Left ventricle myocardium inferior (tissue), 1 donor: ENCODE measurements around the gene RPL27. TPM values are rescaled to one million over a fixed set of nuclear protein-coding genes. Genes with fewer than 3 reads are reported as not detected.

Source experiments
- DNase-seq: peaks from one replicate; pipeline ENCODE4 v3.0.0-alpha.2; 2020
- H3K27ac ChIP-seq: fragments of 200-600 bp; replicated peaks from 2 replicates; pipeline ENCODE4 v1.8.0; 2021
- H3K27me3 ChIP-seq: fragments of 200-600 bp; 2 replicates; pipeline ENCODE4 v1.8.0; 2021; ENCODE audit warnings: low read depth
- H3K36me3 ChIP-seq: fragments of 200-600 bp; 2 replicates; pipeline ENCODE4 v1.8.0; 2021
- H3K4me1 ChIP-seq: fragments of 200-600 bp; 2 replicates; pipeline ENCODE4 v1.8.0; 2021
- H3K4me3 ChIP-seq: fragments of 200-600 bp; 2 replicates; pipeline ENCODE4 v1.8.0; 2021; ENCODE audit warnings: mild to moderate bottlenecking, moderate library complexity
- H3K9me3 ChIP-seq: fragments of 200-600 bp; replicated peaks from 2 replicates; pipeline ENCODE4 v1.8.0; 2021
- intact Hi-C: fragments of 100-400 bp; cut with micrococcal nuclease; formaldehyde crosslinking; loops from one replicate; pipeline ENCODE4 v1.11.0; 2022
- long read RNA-seq: library from polyadenylated mRNA; unstranded; transcript quantifications from one replicate; pipeline ENCODE4 v2.0.0, GENCODE V29; 2021
- total RNA-seq: library from RNA; stranded (reverse); fragmentation: NEBNext Ultra II Directional; extraction: Animal tissue kit (Norgen Biotek cat#: 25700); gene quantifications from one replicate; pipeline ENCODE4 v1.2.1, GENCODE V29; 2021
- TF ChIP-seq, protein P1 (sequence below): fragments of 200-600 bp; IDR thresholded peaks from 2 replicates; pipeline ENCODE4 v1.8.0; 2021; ENCODE audit warnings: antibody characterized with exemption, mild to moderate bottlenecking, borderline replicate concordance
- donor health status: DM: no; HTN: yes; CAD: no; lungs with severe emphysema.

RPL27 gene
- 759 TPM for total RNA-seq
- long read RNA-seq, transcript RPL27-206 (4 exons, 730 nt): minor isoform, 39 of 221 reads
- long read RNA-seq, transcript RPL27-201 (5 exons, 505 nt): major isoform, 149 of 221 reads
- long read RNA-seq, partial matches to known transcripts: 27 of 221 reads
- long read RNA-seq, other reads (novel, unspliced or antisense): 2 of 221 reads

DNA sequence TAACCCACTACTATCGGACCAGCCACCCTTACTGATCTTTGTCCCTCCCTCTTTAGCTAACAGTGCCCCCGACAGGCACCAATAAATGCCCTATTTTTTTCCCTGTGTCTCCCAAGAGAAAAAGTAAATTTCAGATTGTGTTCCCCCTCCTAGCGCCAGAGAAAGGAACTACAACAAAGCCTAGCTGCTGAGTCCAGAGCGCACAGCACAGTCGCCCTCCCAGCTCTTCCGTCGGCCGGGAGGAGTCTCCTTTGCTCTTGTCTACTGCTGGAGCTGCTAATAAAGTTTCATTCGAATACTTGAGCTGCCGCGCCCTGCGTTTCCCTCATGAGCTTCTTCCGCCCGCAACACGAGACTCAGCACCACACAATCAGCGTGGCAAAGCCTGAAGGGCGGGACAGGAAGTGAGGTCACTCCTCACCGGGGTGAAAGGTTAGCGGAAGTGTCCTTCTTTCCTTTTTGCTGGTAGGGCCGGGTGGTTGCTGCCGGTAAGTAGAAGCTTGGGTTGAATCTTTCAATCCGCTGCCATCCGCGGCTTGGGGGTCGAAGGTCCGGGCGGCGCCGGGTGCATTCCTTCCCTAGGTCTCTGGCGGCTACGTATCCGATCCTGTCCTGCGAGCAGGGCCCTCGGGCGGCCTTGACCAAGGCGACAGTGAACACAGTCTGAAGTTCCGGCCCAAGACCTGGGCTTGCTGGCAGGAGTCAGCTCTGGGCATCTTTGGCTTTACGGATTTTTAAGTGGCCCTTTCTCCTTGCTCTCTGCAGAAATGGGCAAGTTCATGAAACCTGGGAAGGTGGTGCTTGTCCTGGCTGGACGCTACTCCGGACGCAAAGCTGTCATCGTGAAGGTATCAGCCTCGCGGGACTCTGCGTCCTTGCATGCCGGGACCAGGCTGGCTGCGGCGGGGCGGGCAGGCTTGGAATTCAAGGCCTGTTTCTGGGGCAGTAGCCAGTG lies at the start of gene RPL27:
Gene RPL27 (plus strand): TSS at position 436 of the 955 bp plus-strand sequence. CDS start 332 bp downstream, at position 768.
- peak; percentile 98 for DNase-seq
- Histone ChIP-seq H3K27ac (peak within 1 kb of the TSS; percentile 84), H3K27me3 (no peaks in the 10 kb centered on the region), H3K4me3 (peak within 1 kb of the TSS; percentile 80), H3K9me3 (no peaks in the 10 kb centered on the region), H3K4me1 (peaks cover 34% of the 10 kb centered on the region), H3K36me3 (peaks cover 42% of the 10 kb centered on the region)
- TF ChIP-seq, protein P1, sequence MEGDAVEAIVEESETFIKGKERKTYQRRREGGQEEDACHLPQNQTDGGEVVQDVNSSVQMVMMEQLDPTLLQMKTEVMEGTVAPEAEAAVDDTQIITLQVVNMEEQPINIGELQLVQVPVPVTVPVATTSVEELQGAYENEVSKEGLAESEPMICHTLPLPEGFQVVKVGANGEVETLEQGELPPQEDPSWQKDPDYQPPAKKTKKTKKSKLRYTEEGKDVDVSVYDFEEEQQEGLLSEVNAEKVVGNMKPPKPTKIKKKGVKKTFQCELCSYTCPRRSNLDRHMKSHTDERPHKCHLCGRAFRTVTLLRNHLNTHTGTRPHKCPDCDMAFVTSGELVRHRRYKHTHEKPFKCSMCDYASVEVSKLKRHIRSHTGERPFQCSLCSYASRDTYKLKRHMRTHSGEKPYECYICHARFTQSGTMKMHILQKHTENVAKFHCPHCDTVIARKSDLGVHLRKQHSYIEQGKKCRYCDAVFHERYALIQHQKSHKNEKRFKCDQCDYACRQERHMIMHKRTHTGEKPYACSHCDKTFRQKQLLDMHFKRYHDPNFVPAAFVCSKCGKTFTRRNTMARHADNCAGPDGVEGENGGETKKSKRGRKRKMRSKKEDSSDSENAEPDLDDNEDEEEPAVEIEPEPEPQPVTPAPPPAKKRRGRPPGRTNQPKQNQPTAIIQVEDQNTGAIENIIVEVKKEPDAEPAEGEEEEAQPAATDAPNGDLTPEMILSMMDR: peak; percentile 91
- intact Hi-C loops: no loop called here

DNA sequence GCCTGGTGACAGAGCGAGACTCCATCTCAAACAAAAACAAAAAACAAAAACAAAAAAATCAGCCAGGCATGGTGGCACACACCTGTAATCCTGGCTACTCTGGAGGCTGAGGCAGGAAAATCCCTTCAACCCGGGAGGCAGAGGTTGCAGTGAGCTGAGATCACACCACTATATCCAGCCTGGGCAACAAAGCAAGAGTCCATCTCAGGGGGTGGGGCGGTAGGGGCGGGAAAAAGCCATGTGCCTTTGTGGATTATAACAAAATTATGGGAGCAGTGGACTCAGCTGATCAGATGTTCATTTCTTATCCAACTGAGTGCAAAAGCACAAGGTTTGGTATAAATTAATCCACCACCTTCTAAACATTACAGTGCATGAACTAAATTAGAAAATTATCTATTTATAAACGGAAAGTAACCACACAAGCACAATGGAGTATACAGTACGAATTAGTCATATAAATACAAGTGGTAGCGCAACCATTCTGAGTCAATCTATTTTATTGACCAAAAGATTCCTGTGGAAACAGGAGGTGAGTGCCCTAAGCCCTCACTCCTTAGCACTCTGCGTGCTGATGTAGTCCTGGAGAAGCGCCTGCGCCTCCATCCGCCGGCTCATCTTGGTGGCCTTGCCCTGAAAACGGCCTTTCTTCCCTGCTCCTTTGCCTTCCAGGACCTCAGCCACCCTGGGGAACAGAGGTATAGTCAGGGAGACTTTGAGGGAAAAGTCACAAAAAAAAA lies 48.0 kb upstream of the RPL27 start:
- Histone ChIP-seq H3K27ac (no peak overlapping the region), H3K4me1 (no peaks in the 10 kb centered on the region), H3K27me3 (no peaks in the 10 kb centered on the region), H3K36me3 (peaks cover 70% of the 10 kb centered on the region), H3K4me3 (no peak overlapping the region), H3K9me3 (no peaks in the 10 kb centered on the region)
- intact Hi-C loops: no loop called here
- DNase-seq: no peak
- TF ChIP-seq, protein P1: no peak

- Histone ChIP-seq H3K4me3 (no peak overlapping the region), H3K9me3 (no peaks in the 10 kb centered on the region), H3K27ac (no peak overlapping the region), H3K27me3 (no peaks in the 10 kb centered on the region), H3K36me3 (peaks cover 94% of the 10 kb centered on the region), H3K4me1 (no peaks in the 10 kb centered on the region)
- TF ChIP-seq, protein P1: no peak
- DNase-seq: no peak
- intact Hi-C loops: no loop called here
Measured at GRCh38 chr17:42953669-42954068, 44.5 kb upstream of the RPL27 start.

- TF ChIP-seq, protein P1: no peak
- H3K4me3 ChIP-seq: peak within 1 kb of the TSS; percentile 83
- H3K27ac ChIP-seq: peak within 1 kb of the TSS; percentile 94
- no peaks in the 10 kb centered on the region for H3K27me3 ChIP-seq
- DNase-seq: peak; percentile 92
- peaks cover 25% of the 10 kb centered on the region for H3K4me1 ChIP-seq
- H3K36me3 ChIP-seq: peaks cover 36% of the 10 kb centered on the region
- H3K9me3 ChIP-seq: no peaks in the 10 kb centered on the region
- intact Hi-C loops: no loop called here
Measured at GRCh38 chr17:42964161-42964932, 33.9 kb upstream of the RPL27 start, which contains the start of gene AARSD1. Gene AARSD1 (minus strand): TSS chr17:42964454. CDS start chr17:42964440, 14 bp downstream.
